H1 (cell line): ENCODE measurements around the gene PPFIBP2. TPM values are rescaled to one million over a fixed set of nuclear protein-coding genes. Genes with fewer than 3 reads are reported as not detected.

Source experiments
- CTCF ChIA-PET: fragments of 300-600 bp; sonication (Branson Sonifier 250); formaldehyde crosslinking; loops from one replicate; lab custom pipeline; 2021; ENCODE audit not compliant: partially characterized antibody; lab: Charles Lee
- POLR2A ChIA-PET: fragments of 300-600 bp; sonication (Branson Sonifier 250); formaldehyde crosslinking; loops from one replicate; lab custom pipeline; 2021; ENCODE audit warnings: inconsistent platforms; ENCODE audit not compliant: partially characterized antibody; lab: Charles Lee
- DNase-seq, 2 experiments: peaks; one replicate each; pipeline versions ENCODE4 v3.0.0 to v3.0.0-alpha.2; 2010 to 2022; ENCODE audit warnings: low spot score in 2 of 2, low read depth in 1 of 2, mixed read lengths in 1 of 2
- FAIRE-seq: peaks from 2 replicates; lab custom pipeline; 2011; peaks lifted over from hg19 to GRCh38; lab: Jason Lieb, UNC
- H2AFZ ChIP-seq: 2 replicates; pipeline ENCODE4 v1.8.1; 2012; ENCODE audit warnings: low read length, inconsistent platforms
- H2AK5ac ChIP-seq: 2 replicates; pipeline ENCODE4 v1.6.1; 2013; ENCODE audit warnings: low read depth, low read length
- H2BK120ac ChIP-seq: replicated peaks from 2 replicates; pipeline ENCODE3; 2013; ENCODE audit warnings: low read depth, low read length, inconsistent platforms
- H2BK12ac ChIP-seq: 2 replicates; pipeline ENCODE4 v1.6.1; 2013; ENCODE audit warnings: low read depth, low read length
- H2BK15ac ChIP-seq: 2 replicates; pipeline ENCODE4 v1.6.1; 2013; ENCODE audit warnings: low read length
- H2BK20ac ChIP-seq: 2 replicates; pipeline ENCODE4 v1.6.1; 2013; ENCODE audit warnings: low read length
- H2BK5ac ChIP-seq: 2 replicates; pipeline ENCODE4 v1.6.1; 2013; ENCODE audit warnings: low read depth, low read length
- H3K14ac ChIP-seq: 2 replicates; pipeline ENCODE4 v1.6.1; 2013; ENCODE audit warnings: inconsistent platforms; ENCODE audit not compliant: insufficient read length
- H3K18ac ChIP-seq: 2 replicates; pipeline ENCODE4 v1.6.1; 2013; ENCODE audit warnings: low read length; ENCODE audit errors: extremely low read depth
- H3K23ac ChIP-seq: 2 replicates; pipeline ENCODE4 v1.6.1; 2013; ENCODE audit warnings: inconsistent platforms; ENCODE audit not compliant: insufficient read length
- H3K23me2 ChIP-seq: 2 replicates; pipeline ENCODE4 v1.6.1; 2013; ENCODE audit warnings: low read depth, low read length
- H3K27ac ChIP-seq: 2 replicates; pipeline ENCODE4 v1.6.1; 2011; ENCODE audit warnings: low read depth, low read length, inconsistent platforms
- H3K27me3 ChIP-seq, 4 experiments: replicated peaks in 1 of 4; 1 replicate in 1 of 4; 2 replicates in 3 of 4; pipeline versions ENCODE4 v1.6.1 to v1.8.1; 2011 to 2013; ENCODE audit warnings: low read length in 3 of 4, mild to moderate bottlenecking in 3 of 4, inconsistent platforms in 2 of 4, mixed read lengths in 2 of 4, moderate library complexity in 1 of 4; ENCODE audit not compliant: control insufficient read depth in 3 of 4, insufficient read depth in 3 of 4; ENCODE audit errors: extremely low read depth in 1 of 4
- H3K36me3 ChIP-seq, 4 experiments: 2 replicates each; pipeline versions ENCODE4 v1.6.1 to v1.8.1; 2011 to 2013; ENCODE audit warnings: mild to moderate bottlenecking in 4 of 4, low read length in 3 of 4, moderate library complexity in 2 of 4, control low read depth in 1 of 4, inconsistent platforms in 1 of 4; ENCODE audit not compliant: insufficient read depth in 4 of 4, control insufficient read depth in 2 of 4
- H3K4ac ChIP-seq: replicated peaks from 2 replicates; pipeline ENCODE3; 2013; ENCODE audit warnings: low read length, low read depth, mixed read lengths, inconsistent platforms; ENCODE audit not compliant: insufficient read length
- H3K4me1 ChIP-seq, 4 experiments: replicated peaks in 1 of 4; 1 replicate in 1 of 4; 2 replicates in 3 of 4; pipeline versions ENCODE4 v1.6.1 to v1.8.1; 2011 to 2013; ENCODE audit warnings: low read length in 3 of 4, inconsistent platforms in 2 of 4, mixed read lengths in 1 of 4; ENCODE audit not compliant: insufficient read depth in 4 of 4, control insufficient read depth in 3 of 4
- H3K4me2 ChIP-seq, 2 experiments: 2 replicates each; pipeline versions ENCODE4 v1.6.1 to v1.8.1; 2011 to 2013; ENCODE audit warnings: low read depth in 2 of 2, low read length in 2 of 2, control low read depth in 1 of 2, inconsistent platforms in 1 of 2, mild to moderate bottlenecking in 1 of 2; ENCODE audit not compliant: insufficient read depth in 1 of 2
- H3K4me3 ChIP-seq, 4 experiments: fragments of 200-600, 300-600 bp in 1 of 4; sonication (generic), shearing (Covaris generic), sonication (Bioruptor Twin) in 1 of 4; 2 replicates each; pipeline versions ENCODE4 v1.5.1 to v1.8.1; 2011 to 2016; ENCODE audit warnings: low read length in 4 of 4, low read depth in 3 of 4, control low read depth in 2 of 4, inconsistent platforms in 2 of 4, mild to moderate bottlenecking in 2 of 4, mixed read lengths in 1 of 4, moderate library complexity in 1 of 4; ENCODE audit not compliant: insufficient read depth in 2 of 4; ENCODE audit errors: extremely low read depth in 1 of 4
- H3K56ac ChIP-seq: replicated peaks from 2 replicates; pipeline ENCODE3; 2013; ENCODE audit warnings: low read depth, mild to moderate bottlenecking, mixed read lengths, low read length, inconsistent platforms; ENCODE audit not compliant: insufficient read length
- H3K79me1 ChIP-seq: 2 replicates; pipeline ENCODE4 v1.6.1; 2013; ENCODE audit warnings: low read depth, low read length, control low read depth
- H3K79me2 ChIP-seq, 2 experiments: 2 replicates each; pipeline versions ENCODE4 v1.6.1 to v1.8.1; 2012 to 2013; ENCODE audit warnings: low read length in 2 of 2, mild to moderate bottlenecking in 2 of 2, inconsistent platforms in 1 of 2; ENCODE audit not compliant: insufficient read depth in 2 of 2, control insufficient read depth in 1 of 2
- H3K9ac ChIP-seq, 4 experiments: replicated peaks in 1 of 4; 1 replicate in 1 of 4; 2 replicates in 3 of 4; pipeline versions ENCODE4 v1.6.1 to v1.8.1; 2011 to 2013; ENCODE audit warnings: low read depth in 3 of 4, low read length in 3 of 4, control low read depth in 2 of 4, mild to moderate bottlenecking in 2 of 4, moderate library complexity in 2 of 4, inconsistent platforms in 1 of 4; ENCODE audit errors: extremely low read depth in 1 of 4
- H3K9me3 ChIP-seq, 2 experiments: 2 replicates each; pipeline versions ENCODE4 v1.6.1 to v1.8.1; 2012 to 2013; ENCODE audit warnings: mild to moderate bottlenecking in 2 of 2, moderate library complexity in 2 of 2, control low read depth in 1 of 2, inconsistent platforms in 1 of 2, low read depth in 1 of 2, low read length in 1 of 2, mixed read lengths in 1 of 2; ENCODE audit not compliant: insufficient read depth in 2 of 2
- H4K20me1 ChIP-seq, 2 experiments: replicated peaks in 1 of 2; 2 replicates each; pipeline versions ENCODE3 to v1.8.1; 2011 to 2013; ENCODE audit warnings: inconsistent platforms in 2 of 2, low read length in 2 of 2, mild to moderate bottlenecking in 1 of 2; ENCODE audit not compliant: insufficient read depth in 2 of 2, control insufficient read depth in 1 of 2
- H4K5ac ChIP-seq: 2 replicates; pipeline ENCODE4 v1.6.1; 2013; ENCODE audit warnings: low read length, low read depth, mixed read lengths, inconsistent platforms; ENCODE audit not compliant: insufficient read length
- H4K8ac ChIP-seq: 2 replicates; pipeline ENCODE4 v1.8.0; 2013; ENCODE audit warnings: mild to moderate bottlenecking, moderate library complexity, low read length, inconsistent platforms; ENCODE audit not compliant: insufficient read depth; ENCODE audit errors: extremely low read depth
- H4K91ac ChIP-seq: replicated peaks from 2 replicates; pipeline ENCODE3; 2013; ENCODE audit warnings: low read length, mixed read lengths, inconsistent platforms; ENCODE audit not compliant: insufficient read length
- ASH2L ChIP-seq: fragments of 200-600, 300-600 bp; sonication (generic); IDR thresholded peaks from one replicate; pipeline ENCODE4 v1.7.1; 2017; ENCODE audit warnings: low read length
- ATF3 ChIP-seq: IDR thresholded peaks from 2 replicates; pipeline ENCODE4 v1.6.1; 2011; ENCODE audit warnings: low read depth, mild to moderate bottlenecking, low read length; ENCODE audit not compliant: insufficient read depth
- CHD2 ChIP-seq: IDR thresholded peaks from 2 replicates; pipeline ENCODE4 v1.6.1; 2012; ENCODE audit warnings: low read length, improper control_type of control experiment
- CTBP2 ChIP-seq: IDR thresholded peaks from 2 replicates; pipeline ENCODE4 v1.7.0; 2011; ENCODE audit warnings: borderline replicate concordance, mild to moderate bottlenecking, moderate library complexity, mixed read lengths, low read length; ENCODE audit not compliant: insufficient read depth, insufficient read length
- FOSL1 ChIP-seq: IDR thresholded peaks from 2 replicates; pipeline ENCODE4 v1.6.1; 2011; ENCODE audit warnings: mild to moderate bottlenecking, low read depth, low read length, moderate library complexity; ENCODE audit not compliant: insufficient read depth
- JUN ChIP-seq: IDR thresholded peaks from 2 replicates; pipeline ENCODE4 v1.6.1; 2011; ENCODE audit warnings: low read depth, mild to moderate bottlenecking, improper control_type of control experiment, low read length
- KDM4A ChIP-seq: IDR thresholded peaks from one replicate; pipeline ENCODE4 v1.7.1; 2012; ENCODE audit warnings: low read depth, mild to moderate bottlenecking, moderate library complexity, low read length, inconsistent platforms; ENCODE audit not compliant: severe bottlenecking
- KDM5A ChIP-seq: fragments of 200-600 bp; IDR thresholded peaks from 2 replicates; pipeline ENCODE4 v1.7.1; 2012; ENCODE audit warnings: mild to moderate bottlenecking, low read length, inconsistent platforms, mixed read lengths
- TAF1 ChIP-seq: IDR thresholded peaks from 2 replicates; pipeline ENCODE4 v1.6.1; 2011; ENCODE audit warnings: mild to moderate bottlenecking, low read depth, low read length
- WGBS, 2 experiments: shearing (Covaris generic) in 1 of 2; methylation state at CpG; one replicate each; pipeline versions ENCODE4 v1.1.6 to v1.1.7; 2013 to 2015; ENCODE audit warnings: low lambda C conversion rate in 2 of 2, mixed read lengths in 2 of 2, inconsistent platforms in 1 of 2, low coverage in 1 of 2, missing lambda C conversion rate in 1 of 2; ENCODE audit not compliant: insufficient replicate concordance in 2 of 2, insufficient coverage in 1 of 2, insufficient read length in 1 of 2; ENCODE audit errors: extremely low coverage in 1 of 2, missing lambda C conversion rate in 1 of 2; 5-methylcytosine and 5-hydroxymethylcytosine counted together
- polyA plus RNA-seq, 7 experiments: library from polyadenylated mRNA; depleted of rRNA in 3 of 7; stranded (reverse) in 5 of 7; unstranded in 2 of 7; fragments of >200 nt in 5 of 7; fragments of 200-250 nt in 2 of 7; gene quantifications; 1 replicate in 5 of 7; 2 replicates in 1 of 7; 4 replicates in 1 of 7; pipeline versions ENCODE4 v1.2.1 to v1.2.3, GENCODE V29; 2011 to 2013; ENCODE audit warnings: missing spikeins in 2 of 7, mixed read lengths in 2 of 7
- total RNA-seq: library from RNA; stranded (reverse); fragmentation: NEBNext Ultra II Directional; extraction: Animal tissue kit (Norgen Biotek cat#: 25700); gene quantifications from 2 replicates; pipeline ENCODE4 v1.2.1, GENCODE V29; 2021

PPFIBP2 gene
- total and polyA plus RNA-seq, 2 of the 8 experiments (the other 6 are each of a cell fraction or from before 2014, with no cell fraction given) = 5.5 to 9.8 TPM

GRCh38 chr11:7547687-7548086 is 33.9 kb downstream of the PPFIBP2 start:
- Histone ChIP-seq H4K91ac (no peak overlapping the region), H3K4me1 (peaks cover 0 to 7% (median 4%) of the 10 kb centered on the region in 4 experiments; a peak in 4 of 7 replicates), H2BK15ac (no peak overlapping the region), H2BK12ac (no peak overlapping the region), H3K4ac (no peak overlapping the region), H4K20me1 (no peaks in the 10 kb centered on the region), H3K23me2 (no peaks in the 10 kb centered on the region), H4K8ac (no peak overlapping the region), H3K27me3 (no peaks in the 10 kb centered on the region), H3K27ac (no peak overlapping the region), H3K56ac (no peak overlapping the region), H3K4me2 (no peak overlapping the region), H3K79me2 (no peaks in the 10 kb centered on the region), H3K23ac (no peak overlapping the region), H2AK5ac (no peak overlapping the region), H2BK20ac (no peak overlapping the region), H3K36me3 (no peaks in the 10 kb centered on the region), H3K14ac (no peak overlapping the region), H2BK5ac (no peak overlapping the region), H3K9me3 (no peaks in the 10 kb centered on the region), H3K79me1 (no peaks in the 10 kb centered on the region; the same call in 1 of the 2 replicates), H2BK120ac (no peak overlapping the region), H3K9ac (no peak overlapping the region), H3K4me3 (no peak overlapping the region), H4K5ac (no peak overlapping the region), H3K18ac (no peak overlapping the region), H2AFZ (no peak overlapping the region)
- 83% methylated on average over 4 of the region's 4 CpGs; no CpG with 5 or more reads in 1 of the 2 experiments for WGBS, 2 experiments
- TF ChIP-seq TAF1 = no peak
- TF ChIP-seq JUN = no peak
- TF ChIP-seq CHD2 = no peak
- TF ChIP-seq ATF3 = no peak
- no peak for TF ChIP-seq KDM4A
- no peak for TF ChIP-seq ASH2L
- TF ChIP-seq KDM5A = no peak
- no peak for TF ChIP-seq CTBP2
- no peak for TF ChIP-seq FOSL1
- no peak for FAIRE-seq
- DNase-seq = no peak
- POLR2A ChIA-PET = no interaction called here
- CTCF ChIA-PET = interaction anchor here (0.8 to 7.6 kb wide), 22 partner anchors 9 to 150 kb away, joined by 3 to 54 read pairs (median 8); partner anchors contain the start of gene PPFIBP2
